ENCODE data around the gene CFAP107. TPM values are rescaled to one million over a fixed set of nuclear protein-coding genes. Genes with fewer than 3 reads are reported as not detected.

CFAP107 gene
- total and polyA plus RNA-seq, 2 of the 4 experiments (the other 2 are of a cell fraction): not detected

Other genes with a start within 250 kb of the CFAP107 start
- gene DHRS3, start 128.0 kb upstream of the CFAP107 start, total RNA-seq (2012; rRNA removed): 11.4 and 14.5 TPM in 2 replicates
- 10.2 and 11.2 TPM in 2 replicates for gene DHRS3, start 128.0 kb upstream of the CFAP107 start, polyA plus RNA-seq (2012; rRNA removed)
- not detected in 2 replicates for gene AADACL4, start 102.1 kb upstream of the CFAP107 start, total RNA-seq (2012; rRNA removed)
- gene AADACL4, start 102.1 kb upstream of the CFAP107 start, polyA plus RNA-seq (2012; rRNA removed): not detected in 2 replicates
- gene AADACL3, start 30.1 kb upstream of the CFAP107 start, total RNA-seq (2012; rRNA removed): not detected in 2 replicates
- gene AADACL3, start 30.1 kb upstream of the CFAP107 start, polyA plus RNA-seq (2012; rRNA removed): not detected in 2 replicates
- not detected in 2 replicates for gene PRAMEF12, start 27.5 kb downstream of the CFAP107 start, total RNA-seq (2012; rRNA removed)
- not detected in 2 replicates for gene PRAMEF12, start 27.5 kb downstream of the CFAP107 start, polyA plus RNA-seq (2012; rRNA removed)
- gene PRAMEF1, start 45.2 kb downstream of the CFAP107 start, total RNA-seq (2012; rRNA removed): not detected in 2 replicates
- not detected in 2 replicates for gene PRAMEF1, start 45.2 kb downstream of the CFAP107 start, polyA plus RNA-seq (2012; rRNA removed)
- not detected in 2 replicates for gene PRAMEF11, start 85.2 kb downstream of the CFAP107 start, total RNA-seq (2012; rRNA removed)
- gene PRAMEF11, start 85.2 kb downstream of the CFAP107 start, polyA plus RNA-seq (2012; rRNA removed): not detected in 2 replicates
- not detected in 2 replicates for gene HNRNPCL1, start 102.5 kb downstream of the CFAP107 start, total RNA-seq (2012; rRNA removed)
- not detected in 2 replicates for gene HNRNPCL1, start 102.5 kb downstream of the CFAP107 start, polyA plus RNA-seq (2012; rRNA removed)
- gene PRAMEF2, start 110.9 kb downstream of the CFAP107 start, total RNA-seq (2012; rRNA removed): not detected in 2 replicates
- not detected in 2 replicates for gene PRAMEF2, start 110.9 kb downstream of the CFAP107 start, polyA plus RNA-seq (2012; rRNA removed)
- gene PRAMEF4, start 140.0 kb downstream of the CFAP107 start, total RNA-seq (2012; rRNA removed): not detected in 2 replicates
- not detected in 2 replicates for gene PRAMEF4, start 140.0 kb downstream of the CFAP107 start, polyA plus RNA-seq (2012; rRNA removed)
- gene PRAMEF10, start 152.1 kb downstream of the CFAP107 start, total RNA-seq (2012; rRNA removed): not detected in 2 replicates
- not detected in 2 replicates for gene PRAMEF10, start 152.1 kb downstream of the CFAP107 start, polyA plus RNA-seq (2012; rRNA removed)
- not detected in 2 replicates for gene PRAMEF7, start 170.4 kb downstream of the CFAP107 start, total RNA-seq (2012; rRNA removed)
- gene PRAMEF7, start 170.4 kb downstream of the CFAP107 start, polyA plus RNA-seq (2012; rRNA removed): not detected in 2 replicates
- not detected in 2 replicates for gene PRAMEF6, start 201.4 kb downstream of the CFAP107 start, total RNA-seq (2012; rRNA removed)
- not detected in 2 replicates for gene PRAMEF6, start 201.4 kb downstream of the CFAP107 start, polyA plus RNA-seq (2012; rRNA removed)

Data from IMR-90 (cell line).